22Rv1 (cell line): Measurements from ENCODE around the gene SLMAP.

Experiments
- CTCF ChIP-seq: fragments of 450-650 bp; IDR thresholded peaks from 2 replicates; pipeline ENCODE4 v1.5.1; 2017; ENCODE audit warnings: mild to moderate bottlenecking
- ZFX ChIP-seq: fragments of 450-650 bp; IDR thresholded peaks from 2 replicates; pipeline ENCODE4 v1.6.1; 2017; ENCODE audit warnings: antibody characterized with exemption, borderline replicate concordance

- TF ChIP-seq CTCF (peak; percentile 65), ZFX (no peak)
Observed at GRCh38 chr3:57864853-57865252, 108.7 kb downstream of the SLMAP start.
